Measurements from ENCODE around the gene DPP6. TPM values are rescaled to one million over a fixed set of nuclear protein-coding genes. Genes with fewer than 3 reads are reported as not detected.

The DPP6 gene
- total and polyA plus RNA-seq, 9 of the 15 experiments (the other 6 are each of a cell fraction or from before 2014, with no cell fraction given) = not detected

- TF ChIP-seq NR2C2 (CRISPR knock-in tag; IDR thresholded peaks at IDR 0.05) (no peak), NR2C2 (tag; IDR thresholded peaks at IDR 0.05) (no peak), MEIS2 (IDR thresholded peaks at IDR 0.05; ENCODE audit: partially characterized antibody) (no peak), ATF1 (CRISPR knock-in tag; IDR thresholded peaks at IDR 0.05) (no peak), ATF1 (tag; IDR thresholded peaks at IDR 0.05) (no peak), TEAD4 (IDR thresholded peaks at IDR 0.05; ENCODE audit: low read length) (no peak), TEAD4 (CRISPR knock-in tag; IDR thresholded peaks at IDR 0.05; ENCODE audit: borderline replicate concordance) (no peak), GATAD2B (IDR thresholded peaks at IDR 0.05; ENCODE audit: borderline replicate concordance) (no peak), SMARCE1 (IDR thresholded peaks at IDR 0.05) (no peak), HOXB6 (CRISPR knock-in tag; IDR thresholded peaks at IDR 0.05; ENCODE audit: borderline replicate concordance) (no peak), HMG20A (CRISPR knock-in tag; conservative IDR thresholded peaks at IDR 0.05) (no peak), ZNF561 (CRISPR knock-in tag; conservative IDR thresholded peaks at IDR 0.05) (no peak), DIDO1 (tag; IDR thresholded peaks at IDR 0.05; ENCODE audit: low read depth) (no peak)
Observed at GRCh38 chr7:154296443-154296842, 244.2 kb downstream of the DPP6 start (continued).

GRCh38 chr7:154299736-154300135 lies 247.5 kb downstream of the DPP6 start:
- ATAC-seq = no peak
- no peak overlapping the region for H3K27ac ChIP-seq (ENCODE audit: extremely low read depth, low read depth, low read length)
- H3K79me2 ChIP-seq (ENCODE audit: control insufficient read depth, insufficient read depth, low read length) = no peaks in the 10 kb centered on the region
- no peak overlapping the region for H3K4me3 ChIP-seq
- intact Hi-C loops (cut with micrococcal nuclease) (no loop called here), in situ Hi-C loops (cut with MboI) (no loop called here)
- no peaks in the 10 kb centered on the region for H3K9me1 ChIP-seq (ENCODE audit: control insufficient read depth, insufficient read depth, low read length)
- no peak for DNase-seq (ENCODE audit: extremely low read depth in 1 of 4, low spot score in 3 of 4)
- H4K20me1 ChIP-seq (replicated peaks; ENCODE audit: control insufficient read depth, insufficient read depth, low read length) = peaks cover 12% of the 10 kb centered on the region
- no peaks in the 10 kb centered on the region for H3K4me1 ChIP-seq (replicated peaks in 1 of 2; ENCODE audit: control insufficient read depth in 2 of 2, insufficient read depth in 2 of 2, low read length in 2 of 2)
- H3K9ac ChIP-seq (ENCODE audit: insufficient read depth in 1 of 2, low read depth in 2 of 2, low read length in 2 of 2) = no peak overlapping the region
- no TSS peak for BruUV-seq (replicated peaks)
- ChIA-PET CTCF (ENCODE audit: low intra/inter-chr PET ratio) (no interaction called here), POLR2A (interaction anchor here (0.7 kb wide), 1 partner anchor 14 kb away, joined by 3 read pairs; no protein-coding TSS in a partner anchor)
- H3K4me2 ChIP-seq (ENCODE audit: insufficient read depth, low read length) = no peak overlapping the region
- H2AFZ ChIP-seq (ENCODE audit: low read depth, low read length) = no peak overlapping the region
- WGBS (ENCODE audit: insufficient coverage, low coverage, missing lambda C conversion rate) = 2% methylated on average over 8 of the region's 8 CpGs
- no peaks in the 10 kb centered on the region for H3K36me3 ChIP-seq (ENCODE audit: control insufficient read depth, insufficient read depth, low read length)
- peaks cover 18 to 56% of the 10 kb centered on the region in 2 experiments; a peak in 4 of 5 replicates for H3K27me3 ChIP-seq (ENCODE audit: control insufficient read depth in 2 of 2, insufficient read depth in 2 of 2, low read length in 2 of 2)
- H3K9me3 ChIP-seq (replicated peaks; ENCODE audit: control insufficient read depth, insufficient read depth, low read depth, low read length) = no peaks in the 10 kb centered on the region
- no peak for FAIRE-seq
- no peak for TF ChIP-seq TSC22D4 (tag; IDR thresholded peaks at IDR 0.05)
- no peak for TF ChIP-seq SLC30A9 (CRISPR knock-in tag; IDR thresholded peaks at IDR 0.05)
- no peak for TF ChIP-seq MCM3 (IDR thresholded peaks at IDR 0.05)
- TF ChIP-seq SP1 (CRISPR knock-in tag; IDR thresholded peaks at IDR 0.05) = no peak
- no peak for TF ChIP-seq HOXB6 (CRISPR knock-in tag; IDR thresholded peaks at IDR 0.05; ENCODE audit: borderline replicate concordance)
- TF ChIP-seq ZNF77 (CRISPR knock-in tag; IDR thresholded peaks at IDR 0.05) = no peak
- no peak for TF ChIP-seq GTF2A2 (tag; IDR thresholded peaks at IDR 0.05)
- no peak for TF ChIP-seq ZNF354B (CRISPR knock-in tag; IDR thresholded peaks at IDR 0.05)
- no peak for TF ChIP-seq POLR2B (IDR thresholded peaks at IDR 0.05; ENCODE audit: low read depth, partially characterized antibody)
- TF ChIP-seq RNF219 (CRISPR knock-in tag; IDR thresholded peaks at IDR 0.05) = no peak
- no peak for TF ChIP-seq THAP7 (CRISPR knock-in tag; IDR thresholded peaks at IDR 0.05)
- no peak for TF ChIP-seq ZNF121 (CRISPR knock-in tag; conservative IDR thresholded peaks at IDR 0.05)
- no peak for TF ChIP-seq ZNF561 (CRISPR knock-in tag; conservative IDR thresholded peaks at IDR 0.05)
- TF ChIP-seq NFE2 (IDR thresholded peaks at IDR 0.05; ENCODE audit: low read depth) = no peak
- no peak for TF ChIP-seq TEAD4 (IDR thresholded peaks at IDR 0.05; ENCODE audit: low read length)
- no peak for TF ChIP-seq TEAD4 (CRISPR knock-in tag; IDR thresholded peaks at IDR 0.05; ENCODE audit: borderline replicate concordance)
